ENCODE measurements around the gene RGS9.

- TF ChIP-seq EZH2phosphoT487 (conservative IDR thresholded peaks at IDR 0.05; ENCODE audit: low read length) (no peak), CTCF (IDR thresholded peaks at IDR 0.05; ENCODE audit: insufficient read depth, low read length, poor library complexity, severe bottlenecking) (no peak)
Measured at GRCh38 chr17:65190467-65191097, 53.4 kb downstream of the RGS9 start.

Data from SU-DHL-6 (cell line).